OCI-LY1 (cell line): Measurements from ENCODE around the gene CHRM1.

ENCODE experiments used
- EZH2 ChIP-seq: fragments of 200-600 bp; sonication (generic), shearing (Covaris generic); IDR thresholded peaks from 2 replicates; pipeline ENCODE4 v1.8.0; 2017; ENCODE audit warnings: borderline replicate concordance, mixed run types, mild to moderate bottlenecking, antibody characterized with exemption, low read length, moderate library complexity, mixed read lengths
- TF ChIP-seq, protein P1 (sequence below): fragments of 200-600 bp; sonication (generic), shearing (Covaris generic); IDR thresholded peaks from 2 replicates; pipeline ENCODE4 v1.5.1; 2017; ENCODE audit warnings: mild to moderate bottlenecking, antibody characterized with exemption, low read length, moderate library complexity, mixed read lengths

DNA sequence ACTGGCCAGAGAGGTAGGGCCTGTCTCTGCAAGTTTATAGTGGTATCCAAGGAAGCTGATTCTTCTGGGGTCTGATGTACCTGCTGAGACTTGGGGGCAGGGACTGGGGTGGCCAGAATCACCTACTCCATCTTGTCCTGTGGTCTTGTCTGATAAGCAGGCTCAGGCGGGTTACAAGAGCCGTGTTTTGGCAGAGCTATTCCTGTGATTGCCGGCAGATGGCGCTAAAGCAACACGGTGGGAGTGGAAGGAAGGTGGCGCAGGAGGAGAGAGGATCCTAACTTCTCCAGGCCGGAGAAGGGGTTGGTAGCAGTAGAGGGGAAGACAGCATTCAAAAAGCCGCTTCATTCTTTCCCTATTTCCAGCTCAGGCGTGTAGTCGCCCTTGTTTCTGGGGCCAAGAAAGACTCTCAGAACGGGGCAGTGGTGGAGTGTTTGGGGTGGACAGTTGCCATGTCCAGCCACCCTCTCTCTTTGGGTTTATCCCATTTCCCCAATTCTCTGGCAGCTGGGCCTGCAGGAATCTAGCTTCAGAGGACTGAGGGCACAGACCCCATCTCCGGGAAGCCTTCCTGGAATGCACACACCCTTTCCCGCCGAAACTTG lies 15.1 kb downstream of the CHRM1 start:
- TF ChIP-seq, protein P1, sequence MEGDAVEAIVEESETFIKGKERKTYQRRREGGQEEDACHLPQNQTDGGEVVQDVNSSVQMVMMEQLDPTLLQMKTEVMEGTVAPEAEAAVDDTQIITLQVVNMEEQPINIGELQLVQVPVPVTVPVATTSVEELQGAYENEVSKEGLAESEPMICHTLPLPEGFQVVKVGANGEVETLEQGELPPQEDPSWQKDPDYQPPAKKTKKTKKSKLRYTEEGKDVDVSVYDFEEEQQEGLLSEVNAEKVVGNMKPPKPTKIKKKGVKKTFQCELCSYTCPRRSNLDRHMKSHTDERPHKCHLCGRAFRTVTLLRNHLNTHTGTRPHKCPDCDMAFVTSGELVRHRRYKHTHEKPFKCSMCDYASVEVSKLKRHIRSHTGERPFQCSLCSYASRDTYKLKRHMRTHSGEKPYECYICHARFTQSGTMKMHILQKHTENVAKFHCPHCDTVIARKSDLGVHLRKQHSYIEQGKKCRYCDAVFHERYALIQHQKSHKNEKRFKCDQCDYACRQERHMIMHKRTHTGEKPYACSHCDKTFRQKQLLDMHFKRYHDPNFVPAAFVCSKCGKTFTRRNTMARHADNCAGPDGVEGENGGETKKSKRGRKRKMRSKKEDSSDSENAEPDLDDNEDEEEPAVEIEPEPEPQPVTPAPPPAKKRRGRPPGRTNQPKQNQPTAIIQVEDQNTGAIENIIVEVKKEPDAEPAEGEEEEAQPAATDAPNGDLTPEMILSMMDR = peak; percentile 97
- TF ChIP-seq EZH2 = no peak
